Neutrophil (primary cell): ENCODE data around the gene SLC44A1.
"Not testable (repeated sequence)": the region's sequence is repeated elsewhere in the genome, so short reads cannot be mapped to it uniquely, and the experiment has no call there.

ENCODE experiments used
- H3K27ac ChIP-seq: fragments of 200-600 bp; sonication (generic); 2 replicates; pipeline ENCODE4 v1.5.1; 2016; ENCODE audit warnings: mild to moderate bottlenecking, moderate library complexity
- H3K27me3 ChIP-seq: fragments of 200-600 bp; sonication (generic); 2 replicates; pipeline ENCODE4 v1.6.0; 2016; ENCODE audit warnings: mild to moderate bottlenecking
- H3K36me3 ChIP-seq: fragments of 200-600 bp; sonication (generic); 2 replicates; pipeline ENCODE4 v1.5.1; 2017
- H3K4me1 ChIP-seq, 2 experiments: fragments of 200-600 bp in 1 of 2; sonication (generic) in 1 of 2; 1 replicate in 1 of 2; 2 replicates in 1 of 2; pipeline versions ENCODE4 v1.5.1 to v1.6.1; 2013 to 2016; ENCODE audit warnings: low read depth in 1 of 2, low read length in 1 of 2, mild to moderate bottlenecking in 1 of 2, moderate library complexity in 1 of 2; ENCODE audit not compliant: control insufficient read depth in 1 of 2, insufficient read depth in 1 of 2
- H3K4me3 ChIP-seq, 2 experiments: fragments of 200-600 bp in 1 of 2; sonication (generic) in 1 of 2; 1 replicate in 1 of 2; 2 replicates in 1 of 2; pipeline ENCODE4 v1.5.1; 2013 to 2016; ENCODE audit warnings: low read depth in 1 of 2, low read length in 1 of 2, mild to moderate bottlenecking in 1 of 2, moderate library complexity in 1 of 2
- H3K9me3 ChIP-seq: fragments of 200-600 bp; sonication (generic); 2 replicates; pipeline ENCODE4 v1.5.1; 2016
- CTCF ChIP-seq: fragments of 200-600 bp; sonication (generic); IDR thresholded peaks from 2 replicates; pipeline ENCODE4 v1.5.1; 2016; ENCODE audit warnings: antibody characterized with exemption

Gene SLC44A1

DNA sequence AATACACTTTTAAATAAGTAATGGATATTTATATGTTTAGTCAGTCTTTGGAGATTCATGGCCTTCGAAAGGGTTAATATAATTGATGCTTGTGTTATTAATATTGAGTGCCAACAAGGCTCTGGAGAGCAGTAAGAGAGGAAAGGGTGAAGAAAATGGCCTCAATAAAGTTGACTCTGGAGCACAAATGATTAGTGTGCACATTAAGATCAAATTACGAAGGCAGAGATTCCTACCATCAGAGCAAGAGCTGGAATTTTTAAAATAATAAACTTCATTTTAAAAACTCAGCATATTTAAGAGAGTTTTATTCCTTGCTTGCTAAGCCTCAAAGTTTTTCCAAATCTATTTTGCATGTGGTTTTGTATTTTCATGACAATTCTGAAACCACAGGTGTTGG is 14.8 kb downstream of the SLC44A1 start:
- Histone ChIP-seq H3K27ac (no peak overlapping the region), H3K4me3 (no peak overlapping the region), H3K27me3 (no peaks in the 10 kb centered on the region), H3K9me3 (no peaks in the 10 kb centered on the region), H3K4me1 (peaks cover 0 to 11% of the 10 kb centered on the region in 2 experiments), H3K36me3 (no peaks in the 10 kb centered on the region)
- no peak for TF ChIP-seq CTCF

GRCh38 chr9:105259731-105260612 is 15.5 kb downstream of the SLC44A1 start:
- Histone ChIP-seq H3K9me3 (no peaks in the 10 kb centered on the region), H3K27ac (no peak overlapping the region), H3K4me3 (no peak overlapping the region), H3K27me3 (no peaks in the 10 kb centered on the region), H3K4me1 (peaks cover 0 to 11% of the 10 kb centered on the region in 2 experiments), H3K36me3 (no peaks in the 10 kb centered on the region)
- TF ChIP-seq CTCF = no peak

GRCh38 chr9:105262497-105262896 is 18.0 kb downstream of the SLC44A1 start:
- Histone ChIP-seq H3K27me3 (no peaks in the 10 kb centered on the region), H3K36me3 (no peaks in the 10 kb centered on the region), H3K4me3 (no peak overlapping the region), H3K27ac (no peak overlapping the region), H3K9me3 (no peaks in the 10 kb centered on the region), H3K4me1 (no peaks in the 10 kb centered on the region)
- TF ChIP-seq CTCF = no peak

GRCh38 chr9:105264380-105264779 is 19.9 kb downstream of the SLC44A1 start:
- H3K27ac ChIP-seq = no peak overlapping the region
- no peaks in the 10 kb centered on the region for H3K27me3 ChIP-seq

GRCh38 chr9:105268254-105268653 is 23.8 kb downstream of the SLC44A1 start:
- H3K4me3 ChIP-seq, H3K4me1 ChIP-seq, H3K9me3 ChIP-seq, H3K27ac ChIP-seq, H3K27me3 ChIP-seq, H3K36me3 ChIP-seq: not testable (repeated sequence)

More at GRCh38 chr9:105264380-105264779, 19.9 kb downstream of the SLC44A1 start:
- Histone ChIP-seq H3K9me3 (no peaks in the 10 kb centered on the region), H3K4me1 (no peaks in the 10 kb centered on the region), H3K4me3 (no peak overlapping the region), H3K36me3 (no peaks in the 10 kb centered on the region)
- no peak for TF ChIP-seq CTCF

DNA sequence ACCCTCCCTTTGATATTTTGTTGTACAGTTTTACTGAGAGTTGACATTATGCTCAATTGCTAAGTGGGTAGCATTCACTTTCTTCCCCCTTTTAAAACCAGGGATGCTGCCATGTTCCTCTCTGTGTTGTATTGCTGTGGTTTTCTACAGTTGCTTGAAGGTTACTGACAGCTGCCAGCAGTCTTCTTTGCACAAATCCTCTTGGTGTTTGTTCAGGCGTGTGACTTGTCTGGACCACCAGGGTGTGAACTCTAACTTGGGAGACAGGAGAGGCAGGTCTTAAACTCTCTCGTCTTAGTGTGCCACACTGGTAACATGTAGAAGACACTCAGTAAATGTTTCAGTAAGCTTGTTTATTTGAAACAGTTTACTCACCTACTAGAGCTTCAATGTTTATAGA is 25.1 kb downstream of the SLC44A1 start:
- Histone ChIP-seq H3K9me3 (no peaks in the 10 kb centered on the region), H3K27ac (no peak overlapping the region), H3K27me3 (no peaks in the 10 kb centered on the region), H3K4me1 (peaks cover 0 to 6% of the 10 kb centered on the region in 2 experiments), H3K36me3 (no peaks in the 10 kb centered on the region), H3K4me3 (no peak overlapping the region)
- no peak for TF ChIP-seq CTCF
